Panc1 (cell line): ENCODE results near the gene IZUMO1.

Source experiments
- CTCF ChIP-seq: fragments of 450-650 bp; IDR thresholded peaks from 2 replicates; pipeline ENCODE4 v1.5.1; 2017; ENCODE audit warnings: mild to moderate bottlenecking
- REST ChIP-seq, 2 experiments: IDR thresholded peaks; 2 replicates each; pipeline ENCODE4 v1.6.1; 2011 to 2012; ENCODE audit warnings: low read depth in 2 of 2, control low read depth in 1 of 2, low read length in 1 of 2, mild to moderate bottlenecking in 1 of 2, moderate library complexity in 1 of 2; ENCODE audit not compliant: insufficient read depth in 1 of 2

- TF ChIP-seq CTCF = no peak
- no peak for TF ChIP-seq REST (IDR thresholded peaks at IDR 0.05; ENCODE audit: insufficient read depth in 1 of 2, low read depth in 2 of 2, low read length in 1 of 2)
Measured at GRCh38 chr19:48741129-48741999, 5.3 kb downstream of the IZUMO1 start.
